ENCODE measurements around the gene MPST.

The MPST gene

GRCh38 chr22:37043209-37043827, 23.8 kb downstream of the MPST start:
- Histone ChIP-seq H2AFZ (ENCODE audit: low read length) (peak overlapping the region; percentile 6), H3K27ac (replicated peaks; ENCODE audit: low read length) (no peak overlapping the region), H3K9me3 (replicated peaks in 1 of 2; ENCODE audit: control insufficient read depth in 2 of 2, insufficient read depth in 1 of 2, low read depth in 1 of 2, low read length in 2 of 2) (no peaks in the 10 kb centered on the region), H3K14ac (ENCODE audit: low read length) (peak overlapping the region; percentile 49), H3K4me1 (ENCODE audit: control insufficient read depth in 2 of 2, insufficient read depth in 1 of 2, low read depth in 1 of 2, low read length in 2 of 2) (peaks cover 4 to 5% of the 10 kb centered on the region in 2 donors), H2AK5ac (ENCODE audit: low read depth, low read length) (peak overlapping the region; percentile 98), H2BK15ac (ENCODE audit: low read length) (peak overlapping the region; percentile 51), H2BK5ac (ENCODE audit: low read length) (no peak overlapping the region), H3K4me3 (ENCODE audit: low read length in 2 of 2) (no peak overlapping the region), H2BK120ac (ENCODE audit: low read depth, low read length) (no peak overlapping the region), H3K36me3 (replicated peaks in 1 of 2; ENCODE audit: control insufficient read depth in 2 of 2, insufficient read depth in 2 of 2, low read length in 2 of 2) (no peaks in the 10 kb centered on the region), H2BK12ac (ENCODE audit: low read length) (peak overlapping the region; percentile 30), H4K8ac (ENCODE audit: low read depth, low read length) (peak overlapping the region; percentile 31), H3K4ac (ENCODE audit: low read length) (peak overlapping the region; percentile 70), H4K91ac (ENCODE audit: low read depth, low read length, poor library complexity) (no peak overlapping the region), H3K18ac (ENCODE audit: low read length) (peak overlapping the region; percentile 86), H3K4me2 (ENCODE audit: insufficient read depth, low read length, poor library complexity, severe bottlenecking) (no peak overlapping the region), H3K79me1 (ENCODE audit: low read depth, low read length) (no peaks in the 10 kb centered on the region), H3K23ac (ENCODE audit: low read depth, low read length, poor library complexity) (no peak overlapping the region), H3K27me3 (ENCODE audit: control insufficient read depth in 3 of 3, insufficient read depth in 3 of 3, low read depth in 1 of 3, low read length in 3 of 3) (no peaks in the 10 kb centered on the region), H3K9ac (ENCODE audit: low read depth, low read length, poor library complexity) (no peak overlapping the region)
- WGBS, 2 donors (ENCODE audit: extremely low coverage in 2 of 2, insufficient read length in 2 of 2, insufficient replicate concordance in 1 of 2) = no CpG with 5 or more reads among the region's 7 CpGs
- DNase-seq (ENCODE audit: low spot score) = no peak

GRCh38 chr22:37043828-37044538, 24.4 kb downstream of the MPST start:
- no CpG with 5 or more reads among the region's 17 CpGs for WGBS, 2 donors (ENCODE audit: extremely low coverage in 2 of 2, insufficient read length in 2 of 2, insufficient replicate concordance in 1 of 2)
- Histone ChIP-seq H2AK5ac (ENCODE audit: low read depth, low read length) (peak overlapping the region; percentile 15), H3K9me3 (replicated peaks in 1 of 2; ENCODE audit: control insufficient read depth in 2 of 2, insufficient read depth in 1 of 2, low read depth in 1 of 2, low read length in 2 of 2) (no peaks in the 10 kb centered on the region), H3K23ac (ENCODE audit: low read depth, low read length, poor library complexity) (peak overlapping the region; percentile 32), H3K79me1 (ENCODE audit: low read depth, low read length) (no peaks in the 10 kb centered on the region), H3K18ac (ENCODE audit: low read length) (peak overlapping the region; percentile 12), H3K27me3 (ENCODE audit: control insufficient read depth in 3 of 3, insufficient read depth in 3 of 3, low read depth in 1 of 3, low read length in 3 of 3) (no peaks in the 10 kb centered on the region), H3K4ac (ENCODE audit: low read length) (no peak overlapping the region), H3K4me1 (ENCODE audit: control insufficient read depth in 2 of 2, insufficient read depth in 1 of 2, low read depth in 1 of 2, low read length in 2 of 2) (peaks cover 4 to 5% of the 10 kb centered on the region in 2 donors), H4K91ac (ENCODE audit: low read depth, low read length, poor library complexity) (no peak overlapping the region), H3K4me3 (ENCODE audit: low read length in 2 of 2) (no peak overlapping the region), H3K4me2 (ENCODE audit: insufficient read depth, low read length, poor library complexity, severe bottlenecking) (no peak overlapping the region), H2BK5ac (ENCODE audit: low read length) (no peak overlapping the region), H2BK120ac (ENCODE audit: low read depth, low read length) (no peak overlapping the region), H2AFZ (ENCODE audit: low read length) (peak overlapping the region; percentile 6), H4K8ac (ENCODE audit: low read depth, low read length) (peak overlapping the region; percentile 33), H3K27ac (replicated peaks; ENCODE audit: low read length) (no peak overlapping the region), H2BK12ac (ENCODE audit: low read length) (no peak overlapping the region), H2BK15ac (ENCODE audit: low read length) (peak overlapping the region; percentile 51), H3K14ac (ENCODE audit: low read length) (no peak overlapping the region), H3K9ac (ENCODE audit: low read depth, low read length, poor library complexity) (no peak overlapping the region), H3K36me3 (replicated peaks in 1 of 2; ENCODE audit: control insufficient read depth in 2 of 2, insufficient read depth in 2 of 2, low read length in 2 of 2) (no peaks in the 10 kb centered on the region)
- no peak for DNase-seq (ENCODE audit: low spot score)

GRCh38 chr22:37044634-37045625, 25.4 kb downstream of the MPST start:
- H3K23ac ChIP-seq (ENCODE audit: low read depth, low read length, poor library complexity) = no peak overlapping the region
- H3K4me2 ChIP-seq (ENCODE audit: insufficient read depth, low read length, poor library complexity, severe bottlenecking) = no peak overlapping the region
- no peak overlapping the region for H3K18ac ChIP-seq (ENCODE audit: low read length)
- H3K14ac ChIP-seq (ENCODE audit: low read length) = no peak overlapping the region
- H2BK5ac ChIP-seq (ENCODE audit: low read length) = no peak overlapping the region
- H3K79me1 ChIP-seq (ENCODE audit: low read depth, low read length) = no peaks in the 10 kb centered on the region
- DNase-seq (ENCODE audit: low spot score) = no peak
- H3K36me3 ChIP-seq (replicated peaks in 1 of 2; ENCODE audit: control insufficient read depth in 2 of 2, insufficient read depth in 2 of 2, low read length in 2 of 2) = no peaks in the 10 kb centered on the region
- no peak overlapping the region for H2AK5ac ChIP-seq (ENCODE audit: low read depth, low read length)
- no peak overlapping the region for H3K4ac ChIP-seq (ENCODE audit: low read length)
- H3K9me3 ChIP-seq (replicated peaks in 1 of 2; ENCODE audit: control insufficient read depth in 2 of 2, insufficient read depth in 1 of 2, low read depth in 1 of 2, low read length in 2 of 2) = no peaks in the 10 kb centered on the region
- no peak overlapping the region for H3K4me3 ChIP-seq (ENCODE audit: low read length in 2 of 2)
- no peak overlapping the region for H3K27ac ChIP-seq (replicated peaks; ENCODE audit: low read length)
- no peak overlapping the region for H4K8ac ChIP-seq (ENCODE audit: low read depth, low read length)
- no peak overlapping the region for H4K91ac ChIP-seq (ENCODE audit: low read depth, low read length, poor library complexity)
- WGBS, 2 donors (ENCODE audit: extremely low coverage in 2 of 2, insufficient read length in 2 of 2, insufficient replicate concordance in 1 of 2) = no CpG with 5 or more reads among the region's 9 CpGs
- peak overlapping the region; percentile 42 for H2AFZ ChIP-seq (ENCODE audit: low read length)
- H2BK15ac ChIP-seq (ENCODE audit: low read length) = no peak overlapping the region
- no peak overlapping the region for H3K9ac ChIP-seq (ENCODE audit: low read depth, low read length, poor library complexity)
- peaks cover 4 to 5% of the 10 kb centered on the region in 2 donors for H3K4me1 ChIP-seq (ENCODE audit: control insufficient read depth in 2 of 2, insufficient read depth in 1 of 2, low read depth in 1 of 2, low read length in 2 of 2)
- H2BK120ac ChIP-seq (ENCODE audit: low read depth, low read length) = no peak overlapping the region
- H3K27me3 ChIP-seq (ENCODE audit: control insufficient read depth in 3 of 3, insufficient read depth in 3 of 3, low read depth in 1 of 3, low read length in 3 of 3) = no peaks in the 10 kb centered on the region
- H2BK12ac ChIP-seq (ENCODE audit: low read length) = peak overlapping the region; percentile 24
